ENCODE results near the gene NME7. TPM values are rescaled to one million over a fixed set of nuclear protein-coding genes. Genes with fewer than 3 reads are reported as not detected.
A peak's percentile ranks its signal among the peaks of the same experiment; 100 is the strongest.

NME7 gene
- total RNA-seq, 4 donors from 2014 or later: 3.7 to 8.4 (median 5.5) TPM

DNA sequence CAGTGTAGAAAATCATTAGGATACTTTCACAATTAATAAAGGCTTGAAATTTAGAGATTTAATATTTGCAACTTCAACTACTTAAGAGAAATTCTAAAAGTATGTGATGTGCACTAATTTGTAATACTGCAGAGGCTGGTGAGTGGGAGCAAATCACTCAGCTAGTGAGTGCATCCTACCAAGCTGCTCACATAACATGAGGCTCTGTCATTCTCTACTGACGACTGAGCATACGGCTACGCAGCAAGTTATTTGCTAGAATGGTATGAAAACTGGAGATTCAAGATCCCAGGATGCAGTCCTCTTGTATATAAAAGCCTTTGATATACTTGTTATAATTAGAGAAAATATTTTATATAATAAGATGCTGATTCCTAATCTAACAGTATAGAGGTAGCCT lies 171.0 kb downstream of the NME7 start:
- H3K4me1 ChIP-seq: peaks cover 12 to 14% of the 10 kb centered on the region in 2 donors
- ATAC-seq: no peak
- no peak for DNase-seq
- intact Hi-C loops (cut with DNase I; ENCODE audit: low total_unique reads) (no loop called here), in situ Hi-C loops (cut with MboI; ENCODE audit: low sequenced_read_pairs in 4 of 4) (no loop called here)
- no peak for TF ChIP-seq POLR2A (IDR thresholded peaks at IDR 0.05)
- TF ChIP-seq, protein P1, sequence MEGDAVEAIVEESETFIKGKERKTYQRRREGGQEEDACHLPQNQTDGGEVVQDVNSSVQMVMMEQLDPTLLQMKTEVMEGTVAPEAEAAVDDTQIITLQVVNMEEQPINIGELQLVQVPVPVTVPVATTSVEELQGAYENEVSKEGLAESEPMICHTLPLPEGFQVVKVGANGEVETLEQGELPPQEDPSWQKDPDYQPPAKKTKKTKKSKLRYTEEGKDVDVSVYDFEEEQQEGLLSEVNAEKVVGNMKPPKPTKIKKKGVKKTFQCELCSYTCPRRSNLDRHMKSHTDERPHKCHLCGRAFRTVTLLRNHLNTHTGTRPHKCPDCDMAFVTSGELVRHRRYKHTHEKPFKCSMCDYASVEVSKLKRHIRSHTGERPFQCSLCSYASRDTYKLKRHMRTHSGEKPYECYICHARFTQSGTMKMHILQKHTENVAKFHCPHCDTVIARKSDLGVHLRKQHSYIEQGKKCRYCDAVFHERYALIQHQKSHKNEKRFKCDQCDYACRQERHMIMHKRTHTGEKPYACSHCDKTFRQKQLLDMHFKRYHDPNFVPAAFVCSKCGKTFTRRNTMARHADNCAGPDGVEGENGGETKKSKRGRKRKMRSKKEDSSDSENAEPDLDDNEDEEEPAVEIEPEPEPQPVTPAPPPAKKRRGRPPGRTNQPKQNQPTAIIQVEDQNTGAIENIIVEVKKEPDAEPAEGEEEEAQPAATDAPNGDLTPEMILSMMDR (IDR thresholded peaks at IDR 0.05 in 4 of 5, conservative IDR thresholded peaks at IDR 0.05 in 1 of 5): no peak
- no peaks in the 10 kb centered on the region for H3K27me3 ChIP-seq
- no peaks in the 10 kb centered on the region for H3K36me3 ChIP-seq
- H3K4me3 ChIP-seq: no peak overlapping the region
- H3K27ac ChIP-seq: no peak overlapping the region
- H3K9me3 ChIP-seq: no peaks in the 10 kb centered on the region

DNA sequence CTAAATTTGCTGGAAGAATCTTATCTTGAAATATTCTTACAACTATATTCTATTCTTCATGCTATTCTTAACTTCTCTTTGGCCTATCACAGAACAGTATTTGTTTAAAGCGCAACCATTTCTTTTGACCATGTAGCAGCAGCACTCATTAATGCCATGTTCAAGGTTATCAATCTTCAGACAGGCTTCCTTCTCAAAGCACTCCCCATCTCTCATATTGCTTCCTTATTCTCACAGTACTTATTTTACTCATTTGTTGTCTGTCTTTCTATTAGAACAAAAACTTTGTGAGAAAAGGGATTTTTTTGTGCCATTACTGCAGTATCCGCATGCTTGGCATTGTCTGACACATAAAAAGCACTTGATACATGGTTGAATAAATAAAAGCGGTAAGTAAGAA lies 171.4 kb downstream of the NME7 start:
- H3K9me3 ChIP-seq: no peaks in the 10 kb centered on the region
- H3K4me1 ChIP-seq: peaks cover 12 to 14% of the 10 kb centered on the region in 2 donors
- H3K36me3 ChIP-seq: no peaks in the 10 kb centered on the region
- no peak overlapping the region for H3K27ac ChIP-seq
- H3K4me3 ChIP-seq: no peak overlapping the region
- DNase-seq: no peak
- in situ Hi-C loops (cut with MboI; ENCODE audit: low sequenced_read_pairs in 4 of 4) (no loop called here), intact Hi-C loops (cut with DNase I; ENCODE audit: low total_unique reads) (no loop called here)
- no peak for ATAC-seq
- H3K27me3 ChIP-seq: no peaks in the 10 kb centered on the region
- no peak for TF ChIP-seq POLR2A (IDR thresholded peaks at IDR 0.05)
- TF ChIP-seq, protein P1 (IDR thresholded peaks at IDR 0.05 in 4 of 5, conservative IDR thresholded peaks at IDR 0.05 in 1 of 5): no peak

GRCh38 chr1:169193191-169193850 lies 174.3 kb downstream of the NME7 start:
- TF ChIP-seq, protein P1 (IDR thresholded peaks at IDR 0.05 in 4 of 5, conservative IDR thresholded peaks at IDR 0.05 in 1 of 5): no peak
- TF ChIP-seq POLR2A (IDR thresholded peaks at IDR 0.05): no peak
- H3K36me3 ChIP-seq: no peaks in the 10 kb centered on the region
- H3K27me3 ChIP-seq: no peaks in the 10 kb centered on the region
- DNase-seq: peak; percentile 29 to 55
- peaks cover 12 to 14% of the 10 kb centered on the region in 2 donors for H3K4me1 ChIP-seq
- no peak overlapping the region for H3K4me3 ChIP-seq
- H3K9me3 ChIP-seq: no peaks in the 10 kb centered on the region
- H3K27ac ChIP-seq: peak overlapping the region; percentile 66 to 77 (median 70)
- ATAC-seq: peak; percentile 93 to 95
- in situ Hi-C loops (cut with MboI; ENCODE audit: low sequenced_read_pairs in 4 of 4): no loop called here
- intact Hi-C loops (cut with DNase I; ENCODE audit: low total_unique reads): loop anchor here (2.0 to 5.0 kb wide), 3 partner anchors 44 to 586 kb away; no protein-coding TSS in a partner anchor

- DNase-seq: no peak
- peak overlapping the region; percentile 2 to 55 (median 32) for H3K27ac ChIP-seq
- H3K9me3 ChIP-seq: no peaks in the 10 kb centered on the region
- TF ChIP-seq, protein P1 (IDR thresholded peaks at IDR 0.05 in 4 of 5, conservative IDR thresholded peaks at IDR 0.05 in 1 of 5): no peak
- H3K36me3 ChIP-seq: no peaks in the 10 kb centered on the region
- intact Hi-C loops (cut with DNase I; ENCODE audit: low total_unique reads): loop anchor here (5.0 kb wide), 1 partner anchor 79 kb away; the partner anchor contains the start of gene ATP1B1
- ATAC-seq: peak; percentile 90 to 98
- no peak overlapping the region for H3K4me3 ChIP-seq
- in situ Hi-C loops (cut with MboI; ENCODE audit: low sequenced_read_pairs in 4 of 4): no loop called here
- H3K27me3 ChIP-seq: no peaks in the 10 kb centered on the region
- peaks cover 21 to 26% of the 10 kb centered on the region in 2 donors for H3K4me1 ChIP-seq
Observed at GRCh38 chr1:169186106-169186505, 181.5 kb downstream of the NME7 start.

Measured in gastrocnemius medialis (tissue), 4 donors.